Liver (tissue), 3 donors: Measurements from ENCODE around the gene LRRC27.

Experiments
- ATF3 ChIP-seq: IDR thresholded peaks from 2 replicates; pipeline ENCODE4 v1.6.1; 2016; ENCODE audit warnings: antibody characterized with exemption
- CTCF ChIP-seq: fragments of 150-350 bp; IDR thresholded peaks from 2 replicates; pipeline ENCODE4 v1.5.1; 2017; ENCODE audit warnings: improper control_type of control experiment, low read depth, low read length; ENCODE audit not compliant: missing input control
- JUND ChIP-seq, 2 donors: IDR thresholded peaks; 2 replicates each; pipeline ENCODE4 v1.6.1; 2016; ENCODE audit warnings: antibody characterized with exemption in 2 of 2
- MAX ChIP-seq: IDR thresholded peaks from 2 replicates; pipeline ENCODE4 v1.6.1; 2016; ENCODE audit warnings: antibody characterized with exemption
- RAD21 ChIP-seq, 2 donors: IDR thresholded peaks; 2 replicates each; pipeline ENCODE4 v1.6.1; 2016; ENCODE audit warnings: antibody characterized with exemption in 2 of 2, mild to moderate bottlenecking in 2 of 2
- REST ChIP-seq: IDR thresholded peaks from 2 replicates; pipeline ENCODE4 v1.6.1; 2016; ENCODE audit warnings: antibody characterized with exemption, mild to moderate bottlenecking
- RXRA ChIP-seq, 2 donors: IDR thresholded peaks; 2 replicates each; pipeline ENCODE4 v1.6.1; 2017 to 2018; ENCODE audit warnings: antibody characterized with exemption in 2 of 2, mild to moderate bottlenecking in 1 of 2
- SP1 ChIP-seq: IDR thresholded peaks from 2 replicates; pipeline ENCODE4 v1.6.1; 2018; ENCODE audit warnings: antibody characterized with exemption, mild to moderate bottlenecking
- YY1 ChIP-seq: IDR thresholded peaks from 2 replicates; pipeline ENCODE4 v1.6.1; 2016; ENCODE audit warnings: antibody characterized with exemption, mild to moderate bottlenecking
- donor health status: healthy.
- donor health status: healthy.

GRCh38 chr10:132390921-132391675 is 59.1 kb downstream of the LRRC27 start:
- TF ChIP-seq CTCF: no peak
- TF ChIP-seq ATF3: no peak
- TF ChIP-seq YY1: no peak
- TF ChIP-seq REST: no peak
- TF ChIP-seq RAD21 (IDR thresholded peaks at IDR 0.05): no peak
- no peak for TF ChIP-seq MAX
- TF ChIP-seq JUND (IDR thresholded peaks at IDR 0.05): no peak
- no peak for TF ChIP-seq SP1
- TF ChIP-seq RXRA (IDR thresholded peaks at IDR 0.05): no peak
